Measurements from ENCODE around the gene GPATCH4. TPM values are rescaled to one million over a fixed set of nuclear protein-coding genes. Genes with fewer than 3 reads are reported as not detected.

GPATCH4 gene
- total and polyA plus RNA-seq, 10 of the 15 experiments (the other 5 are each of a cell fraction or from before 2014, with no cell fraction given): 35.5 to 111 (median 73.9) TPM

- DNase-seq (ENCODE audit: low read depth, low spot score) (no peak), ATAC-seq (no peak), FAIRE-seq (no peak)
- Histone ChIP-seq H3K27me3 (replicated peaks in 1 of 2; ENCODE audit: control insufficient read depth in 2 of 2, insufficient read depth in 2 of 2, low read length in 1 of 2) (peaks cover 0 to 2% of the 10 kb centered on the region in 2 experiments; a peak in 3 of 4 replicates), H3K4me2 (ENCODE audit: control insufficient read depth, insufficient read depth) (no peak overlapping the region), H3K9me3 (replicated peaks; ENCODE audit: control insufficient read depth, insufficient read depth, low read length) (no peaks in the 10 kb centered on the region), H3K4me3 (no peak overlapping the region), H3K4me1 (ENCODE audit: control insufficient read depth, insufficient read depth, low read length) (peaks cover 8% of the 10 kb centered on the region), H3K9ac (ENCODE audit: control insufficient read depth, insufficient read depth, low read length) (no peak overlapping the region), H3K79me2 (ENCODE audit: control insufficient read depth, insufficient read depth, low read length) (no peaks in the 10 kb centered on the region), H4K20me1 (ENCODE audit: control insufficient read depth, insufficient read depth) (no peaks in the 10 kb centered on the region), H3K27ac (ENCODE audit: control insufficient read depth, insufficient read depth) (no peak overlapping the region), H3K36me3 (ENCODE audit: control insufficient read depth in 2 of 2, insufficient read depth in 2 of 2, low read length in 1 of 2) (no peaks in the 10 kb centered on the region), H2AFZ (ENCODE audit: control insufficient read depth, low read depth, low read length) (no peak overlapping the region)
- SMC1A ChIA-PET (ENCODE audit: uncharacterized antibody, unreplicated experiment): interaction anchor here (2.5 kb wide), 1 partner anchor 18 kb away, joined by 8 read pairs; no protein-coding TSS in a partner anchor
- POLR2A ChIA-PET: no interaction called here
- CTCF ChIA-PET: interaction anchor here (0.6 to 4.2 kb wide), 3 partner anchors 12 to 41 kb away, joined by 3 to 26 read pairs (median 15); no protein-coding TSS in a partner anchor
- WGBS (ENCODE audit: insufficient coverage, insufficient replicate concordance, low lambda C conversion rate, missing lambda C conversion rate): 82% methylated on average over 3 of the region's 3 CpGs
- intact Hi-C loops (cut with micrococcal nuclease; ENCODE audit: unreplicated experiment) (no loop called here), in situ Hi-C loops (cut with MboI) (no loop called here)
- no TSS peak for BruUV-seq (replicated peaks)
- RAD21 ChIA-PET (ENCODE audit: unreplicated experiment): no interaction called here
- no peak for TF ChIP-seq ZNF687 (IDR thresholded peaks at IDR 0.05)
- no peak for TF ChIP-seq E4F1 (IDR thresholded peaks at IDR 0.05; ENCODE audit: borderline replicate concordance, partially characterized antibody)
- TF ChIP-seq MXI1 (IDR thresholded peaks at IDR 0.05; ENCODE audit: low read depth, low read length): no peak
These were observed 43.8 kb upstream of the GPATCH4 start for GRCh38 chr1:156645056-156645455.
